Measurements from ENCODE around the gene CFAP46. TPM values are rescaled to one million over a fixed set of nuclear protein-coding genes. Genes with fewer than 3 reads are reported as not detected.
"Not testable (repeated sequence)": the region's sequence is repeated elsewhere in the genome, so short reads cannot be mapped to it uniquely, and the experiment has no call there.

Gene CFAP46
- total RNA-seq, 1 donor from 2014 or later, result 3.7 TPM

DNA sequence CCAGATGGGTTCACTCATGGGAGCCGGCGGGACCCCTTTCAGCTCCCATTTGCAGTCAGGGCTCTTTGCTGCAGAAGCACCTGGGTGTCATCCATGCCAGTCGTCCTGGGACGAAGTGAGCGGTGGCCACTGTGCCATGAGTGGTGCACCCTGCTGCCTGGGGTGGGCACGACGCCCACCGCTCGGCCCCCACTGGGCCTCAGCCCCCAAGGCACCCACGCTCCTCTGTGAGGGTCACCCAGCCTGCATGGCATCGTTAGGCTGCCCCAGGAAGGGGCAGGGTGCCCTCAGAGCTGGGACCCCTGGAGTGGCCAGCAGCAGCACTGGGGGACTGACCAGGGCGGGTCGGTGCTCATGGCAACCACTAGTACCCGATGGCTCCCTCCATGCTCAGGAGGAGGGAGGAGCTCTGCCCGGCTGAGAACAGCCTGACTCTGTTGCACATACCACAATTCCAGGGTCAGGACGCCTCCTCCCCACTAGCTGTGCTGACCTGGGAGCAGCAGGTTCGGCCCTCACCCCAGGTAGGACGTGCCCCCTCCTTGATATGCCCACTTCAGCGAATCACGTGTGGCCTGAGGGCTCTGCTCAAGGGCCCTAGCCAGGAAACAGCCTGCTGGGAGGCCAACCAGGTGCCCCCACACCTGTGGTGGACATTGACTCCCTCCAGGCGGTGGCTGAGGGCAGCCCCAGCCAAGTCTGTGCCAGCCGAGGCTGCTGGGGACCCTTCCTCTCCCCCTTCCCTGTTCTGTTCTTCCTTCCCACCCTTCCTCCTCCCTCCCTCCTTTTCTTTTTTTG is 28.5 kb upstream of the CFAP46 start:
- H3K36me3 Mint-ChIP-seq (ENCODE audit: low read depth), result no peaks in the 10 kb centered on the region
- ChIA-PET POLR2A (no interaction called here), CTCF (no interaction called here)
- no peaks in the 10 kb centered on the region for H3K9me3 Mint-ChIP-seq
- H3K27ac Mint-ChIP-seq, result no peak overlapping the region
- ATAC-seq (ENCODE audit: low read depth) (no peak), DNase-seq (no peak)
- intact Hi-C loops (cut with micrococcal nuclease), result no loop called here
- H3K4me3 Mint-ChIP-seq, result no peak overlapping the region
- H3K4me1 Mint-ChIP-seq, result peaks cover 2% of the 10 kb centered on the region
- H3K27me3 Mint-ChIP-seq, result peaks cover 20% of the 10 kb centered on the region
- TF ChIP-seq, protein P1, sequence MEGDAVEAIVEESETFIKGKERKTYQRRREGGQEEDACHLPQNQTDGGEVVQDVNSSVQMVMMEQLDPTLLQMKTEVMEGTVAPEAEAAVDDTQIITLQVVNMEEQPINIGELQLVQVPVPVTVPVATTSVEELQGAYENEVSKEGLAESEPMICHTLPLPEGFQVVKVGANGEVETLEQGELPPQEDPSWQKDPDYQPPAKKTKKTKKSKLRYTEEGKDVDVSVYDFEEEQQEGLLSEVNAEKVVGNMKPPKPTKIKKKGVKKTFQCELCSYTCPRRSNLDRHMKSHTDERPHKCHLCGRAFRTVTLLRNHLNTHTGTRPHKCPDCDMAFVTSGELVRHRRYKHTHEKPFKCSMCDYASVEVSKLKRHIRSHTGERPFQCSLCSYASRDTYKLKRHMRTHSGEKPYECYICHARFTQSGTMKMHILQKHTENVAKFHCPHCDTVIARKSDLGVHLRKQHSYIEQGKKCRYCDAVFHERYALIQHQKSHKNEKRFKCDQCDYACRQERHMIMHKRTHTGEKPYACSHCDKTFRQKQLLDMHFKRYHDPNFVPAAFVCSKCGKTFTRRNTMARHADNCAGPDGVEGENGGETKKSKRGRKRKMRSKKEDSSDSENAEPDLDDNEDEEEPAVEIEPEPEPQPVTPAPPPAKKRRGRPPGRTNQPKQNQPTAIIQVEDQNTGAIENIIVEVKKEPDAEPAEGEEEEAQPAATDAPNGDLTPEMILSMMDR (IDR thresholded peaks at IDR 0.05), result no peak

DNA sequence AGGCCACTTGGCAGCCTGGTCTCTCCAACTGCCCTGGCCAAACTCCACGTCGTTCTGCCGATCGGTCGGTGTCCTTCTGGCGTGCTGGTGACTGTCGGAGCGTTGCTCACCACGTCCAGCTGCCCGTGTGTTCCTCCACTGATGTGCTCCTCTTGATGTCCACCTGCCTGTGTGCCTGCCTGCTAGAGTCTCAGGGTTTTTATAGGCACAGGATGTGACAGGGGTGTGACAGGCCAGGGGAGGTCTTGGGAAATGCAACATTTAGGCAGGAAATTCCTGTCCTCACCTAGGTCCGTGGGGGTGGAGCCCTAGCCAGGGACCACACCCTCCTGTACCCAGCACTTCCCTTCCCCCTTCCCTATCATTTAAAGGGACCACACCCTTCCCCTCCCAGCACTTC is 25.2 kb upstream of the CFAP46 start:
- Mint-ChIP-seq H3K36me3 (ENCODE audit: low read depth) (no peaks in the 10 kb centered on the region), H3K27ac (no peak overlapping the region), H3K9me3 (no peaks in the 10 kb centered on the region), H3K4me3 (no peak overlapping the region), H3K27me3 (peaks cover 27% of the 10 kb centered on the region), H3K4me1 (peaks cover 11% of the 10 kb centered on the region)
- DNase-seq (no peak), ATAC-seq (ENCODE audit: low read depth) (no peak)
- POLR2A ChIA-PET, result no interaction called here
- TF ChIP-seq, protein P1 (IDR thresholded peaks at IDR 0.05), result no peak
- intact Hi-C loops (cut with micrococcal nuclease), result no loop called here
- CTCF ChIA-PET, result no interaction called here

DNA sequence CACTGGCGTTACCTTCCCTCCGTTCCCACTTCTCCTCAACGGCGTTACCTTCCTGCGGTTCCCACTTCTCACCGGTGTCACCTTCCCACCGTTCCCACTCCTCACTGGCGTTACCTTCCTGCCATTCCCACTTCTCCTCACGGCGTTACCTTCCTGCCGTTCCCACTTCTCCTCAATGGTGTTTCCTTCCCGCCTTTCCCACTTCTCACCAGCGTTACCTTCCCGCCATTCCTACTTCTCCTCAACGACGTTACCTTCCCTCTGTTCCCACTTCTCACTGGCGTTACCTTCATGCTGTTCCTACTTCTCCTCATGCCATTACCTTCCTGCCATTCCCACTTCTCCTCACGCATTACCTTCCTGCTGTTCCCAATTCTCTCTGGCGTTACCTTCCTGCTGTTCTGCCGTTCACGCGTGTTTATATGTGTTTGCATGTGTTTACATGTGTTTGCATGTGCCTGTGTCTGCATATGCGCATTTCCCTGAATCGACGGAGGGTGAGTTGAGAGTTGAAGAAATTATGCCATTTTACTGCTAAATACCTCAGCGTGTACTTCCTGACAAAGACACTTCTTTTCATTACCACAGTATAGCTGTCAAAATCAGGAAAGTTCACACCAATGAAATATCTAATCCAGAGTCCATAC is 23.2 kb upstream of the CFAP46 start:
- Mint-ChIP-seq H3K4me3 (no peak overlapping the region), H3K36me3 (ENCODE audit: low read depth) (no peaks in the 10 kb centered on the region), H3K27ac (no peak overlapping the region), H3K9me3 (no peaks in the 10 kb centered on the region), H3K27me3 (peaks cover 21% of the 10 kb centered on the region), H3K4me1 (peaks cover 20% of the 10 kb centered on the region)
- TF ChIP-seq, protein P1 (IDR thresholded peaks at IDR 0.05), result no peak
- POLR2A ChIA-PET, result no interaction called here
- ATAC-seq (ENCODE audit: low read depth), result no peak
- DNase-seq, result no peak
- intact Hi-C loops (cut with micrococcal nuclease), result no loop called here
- CTCF ChIA-PET, result no interaction called here

DNA sequence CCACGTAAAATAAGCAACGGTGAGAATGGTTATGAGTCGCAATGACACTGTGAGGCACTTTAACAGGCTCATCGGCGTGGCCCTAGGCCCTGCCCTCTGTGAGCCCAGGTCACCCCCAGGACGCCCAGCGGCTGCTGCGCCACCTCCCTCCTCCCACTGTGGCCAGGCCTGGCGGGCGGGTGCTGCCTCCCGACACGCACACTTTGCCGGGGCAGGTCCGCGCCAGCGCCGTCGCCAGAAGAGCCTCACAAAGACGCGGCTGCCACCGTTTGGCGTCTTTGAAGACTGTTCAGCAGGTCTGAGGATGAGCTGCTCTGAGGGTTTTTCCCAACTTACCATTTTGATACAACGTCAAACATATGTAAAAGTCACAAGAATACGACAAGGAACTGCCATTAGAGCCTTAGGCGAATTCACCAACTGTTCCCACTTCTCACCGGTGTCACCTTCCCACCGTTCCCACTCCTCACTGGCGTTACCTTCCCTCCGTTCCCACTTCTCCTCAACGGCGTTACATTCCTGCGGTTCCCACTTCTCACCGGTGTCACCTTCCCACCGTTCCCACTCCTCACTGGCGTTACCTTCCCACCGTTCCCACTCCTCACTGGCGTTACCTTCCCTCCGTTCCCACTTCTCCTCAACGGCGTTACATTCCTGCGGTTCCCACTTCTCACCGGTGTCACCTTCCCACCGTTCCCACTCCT is 22.5 kb upstream of the CFAP46 start:
- CTCF ChIA-PET; ATAC-seq (ENCODE audit: low read depth); POLR2A ChIA-PET; H3K27ac Mint-ChIP-seq; H3K9me3 Mint-ChIP-seq; H3K36me3 Mint-ChIP-seq (ENCODE audit: low read depth); H3K4me3 Mint-ChIP-seq; DNase-seq; intact Hi-C loops (cut with micrococcal nuclease): not testable (repeated sequence)
- peaks cover 20% of the 10 kb centered on the region for H3K27me3 Mint-ChIP-seq
- peaks cover 20% of the 10 kb centered on the region for H3K4me1 Mint-ChIP-seq

DNA sequence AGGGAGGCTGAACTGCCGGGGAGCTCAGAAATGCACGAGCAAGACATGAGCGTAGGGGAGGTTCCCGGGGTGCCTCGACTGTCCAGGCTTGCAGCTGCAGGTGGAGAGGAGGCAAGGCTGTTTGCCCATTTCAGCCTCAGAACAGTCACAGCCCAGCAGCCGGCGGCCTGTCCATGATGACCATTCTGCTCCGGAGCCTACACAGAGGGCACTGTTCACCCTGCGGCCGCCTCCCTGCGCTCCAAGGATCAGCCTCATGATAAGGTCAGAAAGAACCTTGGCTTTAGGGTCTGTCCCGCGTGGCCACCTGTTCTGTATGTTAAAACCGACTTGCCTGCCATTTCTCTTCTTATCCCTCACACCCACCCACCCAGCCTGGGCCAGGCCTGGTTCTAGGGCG is 21.9 kb upstream of the CFAP46 start:
- peaks cover 20% of the 10 kb centered on the region for H3K4me1 Mint-ChIP-seq
- POLR2A ChIA-PET, result no interaction called here
- intact Hi-C loops (cut with micrococcal nuclease), result no loop called here
- no peak overlapping the region for H3K4me3 Mint-ChIP-seq
- H3K27ac Mint-ChIP-seq, result no peak overlapping the region
- TF ChIP-seq, protein P1 (IDR thresholded peaks at IDR 0.05), result no peak
- H3K27me3 Mint-ChIP-seq, result peaks cover 20% of the 10 kb centered on the region
- H3K9me3 Mint-ChIP-seq, result no peaks in the 10 kb centered on the region
- DNase-seq (no peak), ATAC-seq (ENCODE audit: low read depth) (no peak)
- CTCF ChIA-PET, result no interaction called here
- no peaks in the 10 kb centered on the region for H3K36me3 Mint-ChIP-seq (ENCODE audit: low read depth)
